CD4-positive, alpha-beta T cell treated with Interleukin-15 for 4 hours (primary cell): Measurements from ENCODE around the gene UBR3.

ENCODE experiments used
- DNase-seq: peaks from one replicate; pipeline ENCODE4 v3.0.0-alpha.2; 2020; ENCODE audit warnings: low spot score

Gene UBR3

GRCh38 chr2:170052151-170052550 is 224.9 kb downstream of the UBR3 start:
- no peak for DNase-seq

GRCh38 chr2:170054997-170055396 is 227.7 kb downstream of the UBR3 start:
- DNase-seq: no peak

- DNase-seq: no peak
Observed at GRCh38 chr2:170056900-170057299, 229.6 kb downstream of the UBR3 start.

GRCh38 chr2:170063456-170064235 is 236.4 kb downstream of the UBR3 start:
- DNase-seq: no peak

DNA sequence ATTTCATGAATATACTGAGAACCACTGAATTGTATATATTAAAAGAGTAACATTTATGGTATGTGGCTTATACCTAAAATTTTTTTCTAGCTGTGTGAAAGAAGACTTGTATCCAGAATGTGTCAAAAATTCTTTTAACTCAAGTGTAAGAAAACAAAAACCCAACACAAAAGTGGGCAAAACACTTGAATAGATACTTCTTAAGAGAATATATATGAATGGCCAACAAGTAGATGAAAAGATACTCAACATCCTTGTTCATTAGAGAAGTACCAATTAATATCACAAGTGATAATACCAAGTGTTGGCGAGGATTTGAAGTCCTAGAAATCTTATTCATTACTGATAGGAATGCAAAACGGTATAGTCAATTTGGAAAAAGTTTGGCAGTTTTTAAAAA is 243.5 kb downstream of the UBR3 start:
- DNase-seq: no peak

- DNase-seq: no peak
Observed at GRCh38 chr2:170073288-170073687, 246.0 kb downstream of the UBR3 start.

GRCh38 chr2:170076189-170076588 is 248.9 kb downstream of the UBR3 start:
- DNase-seq: no peak

GRCh38 chr2:170077830-170078569 is 250.7 kb downstream of the UBR3 start:
- DNase-seq: no peak

GRCh38 chr2:170084820-170085491 is 257.7 kb downstream of the UBR3 start:
- no peak for DNase-seq

DNA sequence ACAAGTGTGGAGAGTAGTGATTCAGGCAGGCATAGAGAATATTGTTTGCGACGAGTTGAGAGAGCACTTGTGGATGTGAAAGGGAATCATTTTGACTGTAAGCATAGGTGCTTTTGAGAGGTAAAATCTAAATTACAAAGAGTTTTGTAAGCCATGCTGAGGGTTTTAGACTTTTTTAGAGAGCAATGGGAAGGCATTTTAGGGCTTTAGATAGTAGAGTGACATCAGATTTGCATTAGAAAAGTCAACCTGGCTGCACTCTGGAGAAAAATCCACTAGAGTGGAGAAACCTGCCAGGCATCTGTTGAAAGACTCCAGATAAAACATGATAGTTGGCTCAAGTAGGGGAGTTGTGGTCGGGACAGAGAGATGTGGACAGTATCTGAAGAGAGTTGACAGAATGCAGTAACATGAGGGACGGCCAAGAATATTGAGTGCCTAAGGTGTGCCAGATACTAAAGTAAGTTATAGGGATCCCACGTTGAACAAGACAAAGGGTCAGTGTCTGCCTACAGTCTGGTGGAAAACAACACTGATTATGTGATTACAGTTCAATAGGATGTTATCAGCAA is 258.9 kb downstream of the UBR3 start:
- DNase-seq: no peak

- no peak for DNase-seq
Observed at GRCh38 chr2:170086751-170087412, 259.6 kb downstream of the UBR3 start.

- no peak for DNase-seq
Observed at GRCh38 chr2:170087413-170087793, 260.1 kb downstream of the UBR3 start.

- DNase-seq: no peak
Observed at GRCh38 chr2:170088776-170089175, 261.5 kb downstream of the UBR3 start.

DNA sequence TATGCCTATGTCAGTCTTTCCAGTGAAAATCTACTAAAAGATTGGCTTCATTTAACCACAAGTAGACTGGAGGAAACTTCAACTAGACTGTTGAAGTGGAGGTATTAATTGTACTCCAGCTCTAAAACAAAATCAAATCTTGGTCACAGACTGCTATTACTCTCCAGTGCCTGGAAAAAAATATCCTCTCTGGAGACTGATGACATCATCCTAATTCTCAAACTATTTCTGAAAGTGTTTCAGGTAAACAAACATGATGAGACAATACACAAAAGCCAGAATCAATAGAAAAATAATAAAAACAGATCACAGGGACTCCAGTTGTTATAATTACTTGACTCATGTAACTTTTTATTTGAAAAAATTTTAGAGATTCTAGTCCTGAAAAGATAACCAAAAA is 263.0 kb downstream of the UBR3 start:
- DNase-seq: no peak

DNA sequence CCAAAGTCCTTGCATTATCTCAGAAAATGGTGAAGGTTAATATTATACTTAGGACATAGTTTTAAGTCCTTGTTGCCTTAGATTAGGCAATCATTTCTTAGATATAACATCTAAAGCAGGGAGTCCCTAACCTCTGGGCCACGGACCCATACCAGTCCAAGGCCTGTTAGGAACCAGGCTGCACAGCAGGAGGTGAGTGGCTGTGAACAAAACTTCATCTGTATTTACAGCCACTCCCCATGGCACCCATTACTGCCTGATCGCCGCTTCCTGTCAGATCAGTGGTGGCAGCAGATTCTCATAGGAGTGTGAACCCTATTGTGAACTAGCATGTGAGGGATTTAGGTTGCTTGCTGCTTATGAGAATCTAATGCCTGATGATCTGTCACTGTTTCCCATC is 264.2 kb downstream of the UBR3 start:
- DNase-seq: no peak

DNA sequence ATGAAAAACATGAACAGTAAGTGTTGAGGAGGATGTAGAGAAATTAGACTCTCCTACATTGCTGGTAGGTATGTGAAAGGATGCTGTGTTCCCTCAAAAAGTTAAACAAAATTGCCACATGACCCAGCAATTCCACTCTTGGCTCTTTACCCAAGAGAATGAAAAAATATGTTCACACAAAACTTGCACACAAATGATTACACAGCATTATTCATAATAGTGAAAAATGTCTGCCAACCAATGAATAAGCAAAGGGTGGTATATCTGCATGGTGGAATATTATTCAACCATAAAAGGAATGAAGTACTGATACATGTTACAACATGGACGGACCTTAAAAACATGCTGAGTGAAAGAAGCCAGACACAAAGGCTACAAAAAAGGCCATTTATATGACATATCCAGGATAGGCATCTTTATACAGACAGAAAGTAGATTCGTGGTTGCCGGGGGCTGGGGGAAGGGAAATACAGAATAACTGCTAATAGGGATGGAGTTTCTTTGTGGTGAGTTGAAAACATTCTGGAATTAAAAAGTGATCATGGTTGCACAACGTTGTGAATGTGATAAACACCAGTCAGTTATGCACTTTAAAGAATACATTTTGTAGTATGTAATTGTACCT is 265.3 kb downstream of the UBR3 start:
- DNase-seq: no peak

DNA sequence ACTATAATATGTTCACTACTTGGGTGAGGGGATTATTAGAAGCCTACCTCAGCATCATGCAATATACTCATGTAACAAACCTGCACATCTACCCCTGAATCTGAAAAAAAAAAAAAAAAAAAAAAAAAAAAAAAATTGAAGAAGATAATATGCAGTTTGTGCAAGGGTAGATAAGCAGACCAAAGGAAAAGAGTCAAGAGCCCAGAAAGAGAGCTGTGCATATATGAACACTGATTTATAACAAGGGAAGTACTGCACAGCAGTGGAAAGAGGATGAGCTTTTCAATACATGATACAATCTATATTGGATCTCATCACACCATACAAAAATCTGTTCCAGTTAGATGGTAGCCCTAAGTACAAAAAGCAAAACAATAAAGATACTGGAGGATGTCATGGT is 268.1 kb downstream of the UBR3 start:
- DNase-seq: no peak

DNA sequence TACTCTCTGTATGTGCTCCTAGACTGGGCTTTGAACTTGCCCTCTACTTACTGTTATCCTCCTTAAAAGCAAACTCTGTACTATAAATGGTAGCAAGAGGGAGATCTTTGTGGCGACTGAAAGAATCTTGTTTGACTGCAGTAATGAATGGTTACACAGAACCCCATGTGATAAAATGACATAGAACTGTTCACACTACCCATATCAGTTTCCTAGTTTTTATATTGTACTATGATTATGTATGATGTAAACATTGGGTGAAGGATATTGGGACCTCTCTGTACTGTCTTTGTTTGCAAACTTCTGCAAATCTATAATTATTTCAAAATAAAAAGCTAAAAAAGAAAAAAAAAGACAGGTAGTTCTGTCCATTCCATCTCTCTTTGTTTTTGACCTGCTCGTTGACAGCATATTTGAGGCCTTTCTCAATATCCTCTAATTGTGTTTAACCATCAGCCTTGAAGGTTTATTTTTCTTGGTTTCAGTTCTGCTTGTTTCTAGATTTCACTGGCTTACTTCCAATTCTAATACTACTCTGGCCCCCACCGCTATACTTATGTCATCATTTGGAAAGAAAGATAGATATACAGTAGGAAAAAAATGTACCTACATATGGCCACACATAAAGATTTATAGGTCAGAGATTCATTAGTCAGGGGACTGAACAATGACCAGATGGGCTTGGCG is 271.5 kb downstream of the UBR3 start:
- no peak for DNase-seq

DNA sequence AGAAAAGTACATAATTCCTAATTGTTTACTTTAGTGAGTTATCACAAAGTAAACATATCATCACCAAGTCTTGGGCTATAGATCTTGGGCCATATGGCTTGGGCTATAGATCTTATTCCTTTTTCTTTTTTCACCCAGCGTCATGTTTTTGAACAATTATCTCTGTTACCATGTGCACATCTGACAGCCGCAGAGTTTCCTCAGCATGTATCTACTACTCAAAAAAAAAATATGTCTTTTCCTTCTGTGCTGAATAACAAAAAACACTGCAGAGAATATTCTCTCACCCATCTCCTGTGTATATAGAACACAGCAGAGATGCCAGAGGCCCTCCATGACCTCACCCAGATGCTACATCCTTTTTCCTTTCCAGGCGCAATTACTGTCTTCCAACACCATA is 274.5 kb downstream of the UBR3 start:
- no peak for DNase-seq

DNA sequence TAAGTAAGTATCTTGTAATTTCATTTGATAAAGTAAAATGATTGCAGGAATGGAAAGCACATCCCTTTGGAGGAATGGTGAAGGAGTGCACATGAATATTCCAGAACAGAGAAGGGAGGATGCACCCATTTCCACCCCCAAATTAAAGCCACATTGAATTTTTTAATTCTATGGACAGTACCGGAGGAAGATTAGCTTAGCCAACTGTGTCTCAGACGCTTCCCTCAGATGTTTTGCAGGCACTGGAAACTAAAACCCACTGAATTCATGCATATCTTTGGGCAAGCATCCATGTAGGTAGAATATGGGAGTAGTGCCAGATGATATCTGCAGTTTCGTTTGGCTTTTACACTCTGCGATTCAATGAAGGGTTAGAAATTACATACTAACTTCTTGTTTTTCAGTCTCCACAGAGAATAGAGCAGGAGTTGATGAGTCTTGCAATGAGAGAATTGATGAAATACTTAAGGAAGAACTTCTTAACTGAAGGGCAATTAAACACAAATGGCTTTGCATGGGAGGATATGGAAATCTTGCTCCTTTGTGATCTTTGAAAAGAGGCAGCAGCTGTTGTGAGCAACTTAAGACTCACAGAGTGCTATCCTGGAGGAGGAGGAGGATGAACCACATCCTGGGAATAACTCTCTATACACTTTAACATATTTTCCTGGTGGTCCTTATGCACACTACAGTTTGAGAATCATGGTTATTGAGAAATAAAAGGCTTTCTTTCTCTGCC is 279.0 kb downstream of the UBR3 start:
- no peak for DNase-seq
